Activated T-cell treated with anti-CD3 and anti-CD28 coated beads, Interleukin-2, amount 50 U/mL, for 1 hour (primary cell): ENCODE results near the gene NOD2.
A peak's percentile ranks its signal among the peaks of the same experiment; 100 is the strongest.

ENCODE experiments used
- DNase-seq: peaks from one replicate; pipeline ENCODE4 v3.0.0-alpha.2; 2020

The NOD2 gene

DNA sequence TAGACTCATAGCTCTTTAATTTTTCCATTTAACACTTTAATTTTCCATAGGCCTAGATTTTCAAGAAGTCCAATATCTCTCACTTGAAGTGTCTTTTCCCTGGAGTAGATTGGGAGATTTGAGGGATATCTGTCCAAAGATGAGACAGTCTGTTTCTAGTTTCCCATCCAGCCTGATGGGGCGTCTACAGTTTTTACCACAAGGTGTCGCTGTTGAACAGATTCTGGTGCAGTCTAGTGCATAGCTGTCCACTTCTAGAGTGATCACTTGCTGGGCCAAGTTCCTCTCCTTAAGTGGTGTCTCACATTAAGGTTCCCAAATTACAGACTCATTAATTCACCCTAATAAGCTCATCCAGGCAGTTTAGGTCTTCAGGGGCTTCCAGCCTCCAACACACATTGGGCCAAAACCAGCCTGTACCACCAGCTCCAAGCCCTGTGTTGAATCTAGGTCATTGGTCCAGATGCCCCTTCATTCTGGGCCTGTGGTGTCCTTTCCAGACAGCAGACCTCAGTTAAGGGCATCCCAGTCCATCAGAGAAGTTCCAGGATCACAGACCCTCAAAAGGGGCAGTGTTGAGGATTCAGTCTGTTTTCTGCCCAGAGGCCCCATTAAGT lies 21.7 kb upstream of the NOD2 start:
- peak; percentile 44 for DNase-seq

DNA sequence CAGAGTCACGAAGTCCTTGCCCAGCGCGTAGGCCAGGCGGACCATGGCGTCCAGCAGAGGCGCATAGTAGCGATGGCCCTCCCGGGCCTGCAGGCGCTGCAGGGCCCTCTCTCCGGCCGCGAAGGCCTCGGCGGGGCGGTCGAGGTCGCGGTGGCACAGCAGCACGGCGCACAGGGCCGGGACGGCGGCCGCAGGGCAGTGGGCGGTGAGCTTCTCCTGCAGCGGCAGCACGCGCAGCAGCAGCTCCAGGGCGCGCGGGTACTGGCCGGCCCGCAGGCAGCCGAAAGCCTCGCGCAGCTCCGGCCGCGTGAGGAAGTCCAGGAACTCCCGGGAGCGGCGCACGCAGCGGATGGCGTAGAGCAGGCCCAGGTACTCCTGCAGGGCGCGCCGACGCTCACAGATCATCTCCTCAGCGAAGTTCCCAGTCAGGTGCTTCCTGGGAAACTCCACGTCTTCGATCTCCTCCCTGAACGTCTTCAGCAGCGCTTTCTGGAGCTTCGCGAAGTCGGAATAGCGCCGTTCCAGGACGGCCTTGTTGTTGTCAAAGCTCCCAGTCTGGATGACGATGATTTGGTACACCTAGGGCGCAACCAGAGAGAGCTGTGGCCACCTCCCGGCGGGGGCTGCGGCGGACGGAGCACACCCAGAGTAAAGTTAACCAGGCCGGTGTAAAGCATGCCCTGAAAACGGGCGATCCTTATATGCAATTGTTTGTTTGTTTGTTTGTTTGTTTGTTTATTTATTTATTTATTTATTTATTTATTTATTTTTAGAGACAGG lies 19.7 kb upstream of the NOD2 start:
- DNase-seq: no peak

GRCh38 chr16:50674831-50675230 lies 18.6 kb upstream of the NOD2 start:
- DNase-seq: no peak

DNA sequence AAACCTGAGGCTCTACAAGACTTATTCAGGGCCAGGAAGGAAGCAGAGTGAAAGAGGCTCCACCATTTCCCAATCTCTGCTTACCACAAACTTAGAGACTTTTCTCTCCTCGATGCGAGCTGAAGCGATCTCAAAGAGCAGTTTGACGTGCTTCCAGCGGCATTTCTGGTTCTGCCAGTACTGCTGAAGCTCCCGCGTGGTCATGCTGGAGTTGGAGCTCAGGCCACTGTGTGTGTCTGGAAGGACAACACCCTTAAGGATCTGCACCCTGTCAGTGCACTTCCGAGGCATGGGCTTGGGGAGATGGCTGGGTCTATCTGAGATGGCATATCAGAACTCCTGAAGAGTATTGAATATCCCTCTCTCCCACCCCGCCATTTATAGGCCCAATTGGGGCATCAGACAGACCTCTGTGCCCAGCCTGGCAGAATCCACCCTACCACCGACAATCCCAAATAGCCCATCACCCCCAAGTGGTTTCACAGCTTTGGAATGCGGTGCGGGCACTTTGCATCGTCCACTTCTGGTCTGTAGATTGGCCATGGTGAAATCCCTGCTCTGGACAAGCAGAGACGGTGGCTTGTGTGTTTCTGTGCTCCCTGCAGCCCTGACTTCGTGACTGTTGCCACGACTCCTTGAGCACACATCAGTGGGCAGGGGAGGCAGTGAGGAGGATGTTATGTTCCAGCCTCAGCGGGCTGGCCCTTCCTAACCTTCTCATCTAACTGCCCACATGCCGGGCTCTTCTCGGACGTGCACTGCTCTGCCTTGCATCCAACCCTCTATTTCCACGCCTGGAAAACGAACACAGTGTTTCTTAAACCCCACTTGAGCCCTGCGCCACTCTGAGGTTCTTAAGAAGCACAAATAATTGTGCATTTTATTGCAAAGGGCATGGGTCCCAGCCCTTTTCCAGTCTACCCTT lies 17.5 kb upstream of the NOD2 start:
- DNase-seq: no peak

GRCh38 chr16:50676684-50677225 lies 16.7 kb upstream of the NOD2 start:
- peak; percentile 16 for DNase-seq

- DNase-seq: peak; percentile 33
Observed at GRCh38 chr16:50677351-50677750, 16.1 kb upstream of the NOD2 start.

DNA sequence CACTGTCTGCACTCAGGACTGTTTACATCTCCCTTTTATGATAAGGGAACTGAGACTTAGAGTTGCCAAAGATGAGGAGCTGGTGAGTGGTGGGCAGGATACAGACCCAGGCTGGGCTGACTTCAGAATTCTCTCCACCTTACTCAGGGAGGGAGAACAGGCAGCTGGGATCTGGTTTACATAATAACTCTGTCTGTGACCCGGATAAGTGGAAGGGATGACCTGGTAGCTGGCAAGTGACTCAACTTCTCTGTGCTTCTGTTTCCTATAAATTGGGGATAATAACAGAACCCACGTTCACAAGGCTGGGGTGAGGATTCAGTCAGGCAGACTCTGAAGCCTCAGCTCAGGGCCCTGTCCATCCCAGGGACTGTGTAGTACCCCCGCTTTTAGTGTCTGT lies 14.9 kb upstream of the NOD2 start:
- DNase-seq: no peak

GRCh38 chr16:50679266-50679665 lies 14.1 kb upstream of the NOD2 start:
- no peak for DNase-seq

- DNase-seq: no peak
Observed at GRCh38 chr16:50679676-50680555, 13.5 kb upstream of the NOD2 start.

GRCh38 chr16:50680556-50680893 lies 12.9 kb upstream of the NOD2 start:
- DNase-seq: no peak

DNA sequence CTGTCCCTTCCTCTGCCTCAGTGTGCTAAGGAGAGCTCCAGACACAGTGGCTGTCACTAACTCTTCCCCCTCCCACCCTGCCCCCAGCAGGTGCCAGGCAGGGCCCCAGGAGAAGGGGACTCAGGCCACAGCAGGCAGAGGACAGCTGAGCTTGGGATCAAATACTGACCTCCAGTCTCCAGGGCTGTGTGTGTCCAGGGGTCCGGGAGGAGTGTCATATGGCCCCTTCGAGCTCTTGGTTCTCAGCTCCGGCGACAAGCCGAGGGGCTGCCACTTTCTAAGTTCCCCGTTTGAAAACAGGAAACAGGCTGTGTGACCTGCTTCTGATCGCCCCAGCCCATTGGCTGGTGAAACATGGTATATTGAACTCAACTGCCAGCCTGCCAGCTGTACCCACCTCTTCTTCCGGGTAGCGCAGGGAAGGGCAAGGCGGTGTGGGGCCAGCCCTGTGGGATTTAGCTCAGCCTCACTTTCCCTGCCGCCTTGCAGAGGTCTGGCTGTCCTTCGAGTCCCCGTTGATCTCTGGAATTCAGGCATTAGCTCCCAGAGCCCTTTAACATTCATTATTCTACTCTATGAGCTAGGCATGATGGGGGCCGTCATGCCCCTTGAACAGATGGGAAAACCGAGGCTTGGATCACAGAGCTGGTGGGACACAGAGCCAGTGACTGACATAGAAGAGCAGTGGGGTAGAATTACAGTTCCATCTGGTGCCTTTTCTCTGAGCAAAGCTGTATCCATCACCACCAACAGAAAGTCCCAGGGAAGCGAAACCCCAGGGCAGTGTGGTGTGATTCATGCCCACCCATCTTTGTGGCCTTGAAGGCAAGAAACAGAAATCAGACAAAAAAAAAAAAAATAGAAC lies 12.2 kb upstream of the NOD2 start, which contains the start of gene SNX20:
Gene SNX20, minus strand, starts transcription at position 292 of the 865 bp plus-strand sequence. CDS start 3,786 bp downstream, outside the sequence.
- peak; percentile 66 for DNase-seq

GRCh38 chr16:50683689-50684374 lies 9.6 kb upstream of the NOD2 start:
- peak; percentile 45 for DNase-seq

DNA sequence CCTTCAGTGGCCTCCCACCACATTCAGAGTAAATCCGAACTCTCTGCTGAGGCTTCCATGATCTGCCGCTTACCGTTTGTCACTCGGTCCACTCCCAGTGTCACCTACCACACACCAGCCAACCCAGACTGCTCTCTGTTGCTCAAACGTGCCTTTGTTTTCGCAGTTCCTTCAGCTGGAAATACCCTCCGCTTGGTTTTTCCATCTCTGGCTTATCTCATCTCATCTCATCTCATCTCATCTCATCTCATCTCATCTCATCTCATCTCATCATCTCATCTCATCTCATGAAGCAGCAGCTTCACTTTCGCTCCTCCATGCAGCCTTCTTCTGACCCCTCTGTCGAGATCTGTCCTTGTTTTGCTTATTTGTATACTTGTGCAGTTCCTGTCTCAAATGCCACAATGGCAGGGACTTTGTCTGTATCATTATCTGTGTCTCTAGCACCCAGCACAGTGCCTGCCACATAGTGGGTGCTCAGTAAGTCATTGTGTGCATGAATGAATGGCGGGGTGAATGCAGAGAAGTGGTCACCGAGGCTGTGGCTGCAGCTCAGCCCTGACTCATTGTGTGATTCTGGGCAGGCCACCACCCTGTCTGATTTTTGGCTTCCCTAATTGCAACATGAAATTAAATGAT lies 8.5 kb upstream of the NOD2 start:
- DNase-seq: peak; percentile 35

DNA sequence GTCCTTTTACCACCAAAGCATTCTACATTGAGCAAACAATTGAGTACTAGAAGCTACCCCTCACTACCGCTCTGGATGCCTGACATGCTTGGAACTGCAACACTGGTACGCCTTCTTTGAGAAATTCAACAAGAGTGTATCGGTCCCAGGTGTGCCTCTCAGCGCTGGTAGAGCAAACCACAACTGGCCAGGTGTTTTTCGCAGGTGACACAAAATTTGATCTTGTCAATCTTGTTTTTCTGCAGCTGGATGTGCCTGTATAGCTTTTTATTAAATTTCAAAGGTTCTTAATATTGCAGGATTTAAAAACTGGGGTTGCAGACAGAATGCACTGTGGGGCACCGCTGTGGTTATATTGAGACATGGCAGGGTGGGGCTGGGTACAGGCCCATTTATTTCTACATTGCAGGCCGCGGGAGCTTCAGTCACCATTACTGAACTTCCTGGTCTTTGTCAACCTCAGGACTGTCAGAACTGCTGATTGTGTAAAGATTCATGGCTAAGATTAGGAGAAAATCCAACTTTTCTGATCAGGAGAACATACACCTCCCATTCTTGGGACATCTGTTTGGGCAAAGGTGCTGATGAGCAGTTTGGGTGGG lies 7.8 kb upstream of the NOD2 start:
- DNase-seq: no peak

GRCh38 chr16:50688083-50688482 lies 5.3 kb upstream of the NOD2 start:
- DNase-seq: no peak

- DNase-seq: no peak
Observed at GRCh38 chr16:50688867-50689266, 4.5 kb upstream of the NOD2 start.

- DNase-seq: no peak
Observed at GRCh38 chr16:50690177-50690576, 3.2 kb upstream of the NOD2 start.

- DNase-seq: no peak
Observed at GRCh38 chr16:50692644-50692998, 785 bp upstream of the NOD2 start.

DNA sequence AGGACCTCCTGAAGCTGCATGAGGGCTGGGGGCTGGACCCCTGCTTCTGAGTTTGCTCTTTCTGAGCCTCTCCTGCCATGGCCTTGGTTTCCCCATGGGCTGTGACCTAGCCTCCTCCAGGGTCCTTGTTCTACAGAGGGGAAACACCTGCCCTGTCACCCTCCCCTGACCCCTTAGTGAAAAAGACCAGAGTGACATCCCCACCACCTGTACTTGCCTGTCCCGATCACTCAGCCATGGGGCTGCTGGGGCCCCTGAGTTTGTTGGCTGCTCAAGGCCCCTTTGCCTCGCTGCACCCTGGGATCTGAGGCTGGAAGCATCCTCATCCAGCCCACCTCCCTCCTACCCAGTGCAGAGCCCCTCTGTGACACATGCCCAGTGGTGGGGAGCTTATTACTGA lies 800 bp downstream of the NOD2 start:
- DNase-seq: no peak
